HFF-Myc (cell line): ENCODE data around the gene DTNBP1.

Source experiments
- DNase-seq: peaks from one replicate; pipeline ENCODE4 v3.0.0-alpha.2; 2011; ENCODE audit warnings: low read depth; ENCODE audit errors: extremely low read depth
- H3K4me3 ChIP-seq: replicated peaks from 2 replicates; pipeline ENCODE4 v1.5.1; 2011; ENCODE audit warnings: low read depth, mild to moderate bottlenecking, control low read depth, low read length
- CTCF ChIP-seq: IDR thresholded peaks from 2 replicates; pipeline ENCODE4 v1.5.1; 2012; ENCODE audit warnings: mild to moderate bottlenecking, low read depth, low read length, control low read depth; ENCODE audit errors: missing control alignments

Gene DTNBP1

GRCh38 chr6:15491986-15492269 lies 170.9 kb downstream of the DTNBP1 start:
- no peak for TF ChIP-seq CTCF
- no peak for DNase-seq
- H3K4me3 ChIP-seq, result no peak overlapping the region

DNA sequence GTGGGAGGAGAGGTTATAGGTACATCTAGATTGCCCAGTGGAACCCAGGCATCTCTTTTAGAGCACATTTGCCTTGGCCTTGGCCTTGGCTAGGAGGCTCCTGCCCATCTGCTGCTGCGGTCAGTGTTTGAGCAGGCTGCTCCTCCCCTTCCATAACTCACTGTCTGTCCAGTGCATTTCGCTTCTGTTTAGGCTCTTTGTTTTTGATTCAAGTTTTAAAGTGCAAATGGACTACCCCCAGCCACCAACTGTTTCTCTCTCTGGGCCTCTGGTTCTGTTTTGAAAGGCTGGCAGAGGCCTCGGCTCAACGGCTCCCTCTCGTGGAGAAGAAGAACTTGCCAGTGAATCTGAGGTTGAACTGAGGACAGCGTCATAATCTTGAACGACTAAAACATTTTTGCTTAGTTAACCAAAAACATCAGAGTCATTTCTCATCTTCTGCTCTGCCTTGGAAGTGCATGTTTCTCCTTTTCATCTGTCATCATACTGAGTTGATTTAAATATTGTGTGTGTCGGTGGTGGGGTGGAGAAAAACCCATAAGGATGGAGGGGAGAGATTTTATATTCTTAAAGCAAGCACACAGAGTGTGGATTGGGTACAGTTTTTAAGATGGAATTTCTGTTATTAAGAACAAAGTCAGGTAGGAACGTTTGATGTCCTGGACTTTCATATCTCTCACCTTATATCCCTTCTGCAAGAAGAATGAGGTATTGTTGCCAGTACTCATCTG lies 171.4 kb downstream of the DTNBP1 start:
- peak; percentile 98 for TF ChIP-seq CTCF
- H3K4me3 ChIP-seq, result no peak overlapping the region
- no peak for DNase-seq

GRCh38 chr6:15490242-15491100 lies 172.4 kb downstream of the DTNBP1 start:
- TF ChIP-seq CTCF, result no peak
- no peak overlapping the region for H3K4me3 ChIP-seq
- DNase-seq, result no peak

GRCh38 chr6:15489261-15489962 lies 173.4 kb downstream of the DTNBP1 start:
- H3K4me3 ChIP-seq, result no peak overlapping the region
- DNase-seq, result no peak
- TF ChIP-seq CTCF, result no peak

DNA sequence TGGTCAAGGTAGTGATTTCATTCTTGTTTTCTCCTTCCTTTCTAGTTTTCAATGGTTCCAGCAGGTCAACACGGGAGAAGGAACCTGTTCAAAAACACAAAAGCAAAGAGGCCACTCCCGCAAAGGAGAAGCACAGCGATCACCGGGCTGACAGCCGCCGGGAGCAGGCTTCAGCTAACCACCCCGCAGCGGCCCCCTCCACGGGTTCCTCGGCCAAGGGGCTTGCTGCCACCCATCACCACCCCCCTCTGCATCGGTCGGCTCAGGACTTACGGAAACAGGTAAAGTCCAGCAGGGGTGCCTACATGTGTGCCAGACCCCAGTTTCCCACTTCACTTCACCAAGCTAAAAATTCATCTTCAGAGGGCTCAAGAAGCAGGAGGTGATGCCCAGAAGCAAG lies 175.6 kb downstream of the DTNBP1 start:
- no peak for DNase-seq
- no peak overlapping the region for H3K4me3 ChIP-seq
- TF ChIP-seq CTCF, result no peak

DNA sequence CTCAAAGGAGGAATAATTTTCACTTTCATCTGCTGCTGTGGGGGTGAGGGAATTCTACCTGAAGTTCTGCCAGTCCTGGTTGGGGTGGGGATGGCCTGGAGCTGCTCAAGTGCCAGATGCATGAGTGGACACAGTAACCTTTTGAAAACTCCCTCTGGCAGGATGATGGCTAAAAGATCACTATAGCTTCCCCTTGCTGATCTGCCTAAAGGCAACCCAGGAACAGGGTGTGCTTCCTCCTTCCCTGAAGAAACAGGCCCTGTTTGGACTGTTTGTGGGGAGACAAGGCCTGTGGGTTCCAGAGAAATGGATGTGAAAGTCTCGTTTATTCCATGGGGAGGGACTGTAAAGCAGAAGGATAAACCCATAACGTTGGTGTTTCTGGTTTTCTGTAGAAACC lies 176.9 kb downstream of the DTNBP1 start:
- DNase-seq, result no peak

More for the DNA sequence above, 176.9 kb downstream of the DTNBP1 start:
- TF ChIP-seq CTCF, result no peak
- no peak overlapping the region for H3K4me3 ChIP-seq
